Left lobe of liver (tissue), 2 donors: Measurements from ENCODE around the gene WWOX. TPM values are rescaled to one million over a fixed set of nuclear protein-coding genes. Genes with fewer than 3 reads are reported as not detected.
A peak's percentile ranks its signal among the peaks of the same experiment; 100 is the strongest.

ENCODE experiments used
- ATAC-seq: fragments of 200-7000 bp; cut with Tn5 transposase; one replicate; pipeline ENCODE4 v1.9.1; 2020; ENCODE audit warnings: mild to moderate bottlenecking, moderate library complexity
- DNase-seq: peaks from one replicate; pipeline ENCODE4 v3.0.0-alpha.2; 2020; ENCODE audit warnings: low spot score
- total RNA-seq: library from RNA; stranded (reverse); gene quantifications from one replicate; pipeline ENCODE4 v1.2.1, GENCODE V29; 2021
- donor health status: DM: no; HTN: no; CAD: no; lungs with moderate emphysema.
- donor health status: DM: no; HTN: yes; CAD: no.

Gene WWOX
- total RNA-seq, 1 donor from 2014 or later, result 15.1 TPM

DNA sequence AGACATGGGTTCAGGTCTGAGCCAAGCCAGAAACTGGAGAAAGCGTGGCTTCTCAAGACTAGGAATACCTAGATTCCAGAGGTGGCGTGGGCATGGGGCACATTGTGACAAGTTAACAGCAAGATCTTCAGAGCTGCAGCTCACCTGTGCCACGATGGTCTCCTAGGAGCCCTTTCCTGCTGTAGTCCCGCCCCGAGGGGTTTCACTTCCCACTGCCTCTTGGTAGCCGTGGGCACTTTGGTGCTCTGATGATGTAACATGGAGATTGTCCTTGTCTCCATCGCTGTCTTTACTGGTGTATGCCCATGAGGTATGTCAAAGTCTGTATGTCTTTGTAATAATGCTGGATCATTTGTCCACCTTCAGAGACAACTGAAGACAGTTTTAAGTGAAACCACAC lies 89.7 kb downstream of the WWOX start:
- no peak for DNase-seq
- ATAC-seq, result no peak

DNA sequence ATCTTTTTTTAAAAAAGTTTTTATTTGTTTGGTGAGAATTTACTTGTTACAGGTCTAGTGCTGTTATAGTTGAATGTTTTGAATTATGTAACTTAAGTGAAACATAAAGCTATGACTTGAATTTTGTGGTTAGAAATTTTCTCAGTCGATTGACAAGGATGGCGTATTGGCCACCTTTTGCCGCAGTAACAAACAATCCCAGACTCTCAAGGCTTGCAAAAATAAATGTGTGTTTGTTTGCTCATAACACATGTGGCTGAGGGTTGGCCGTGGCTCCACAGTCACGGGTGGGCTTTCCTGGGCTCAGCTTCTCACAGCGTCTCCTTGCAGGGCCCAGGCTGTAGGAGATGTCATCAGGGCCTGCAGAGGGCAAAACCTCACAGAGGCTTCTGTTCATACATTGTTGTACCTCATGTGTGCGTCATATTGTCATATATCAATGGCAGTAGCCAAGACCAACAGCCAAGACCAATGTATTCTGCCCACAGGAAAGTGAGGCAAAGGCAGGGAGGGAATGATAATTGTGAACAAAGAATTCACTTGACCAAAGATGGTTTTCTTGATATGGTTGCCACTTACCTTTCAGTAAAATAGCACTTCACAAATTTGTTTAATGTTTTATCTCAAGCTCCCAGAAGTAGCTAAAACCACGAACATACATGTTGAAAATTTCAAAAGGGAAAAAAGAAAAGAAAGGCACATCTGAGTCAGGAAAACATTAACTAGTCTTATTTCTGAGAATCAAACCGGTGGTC lies 93.5 kb downstream of the WWOX start:
- DNase-seq (no peak), ATAC-seq (no peak)

DNA sequence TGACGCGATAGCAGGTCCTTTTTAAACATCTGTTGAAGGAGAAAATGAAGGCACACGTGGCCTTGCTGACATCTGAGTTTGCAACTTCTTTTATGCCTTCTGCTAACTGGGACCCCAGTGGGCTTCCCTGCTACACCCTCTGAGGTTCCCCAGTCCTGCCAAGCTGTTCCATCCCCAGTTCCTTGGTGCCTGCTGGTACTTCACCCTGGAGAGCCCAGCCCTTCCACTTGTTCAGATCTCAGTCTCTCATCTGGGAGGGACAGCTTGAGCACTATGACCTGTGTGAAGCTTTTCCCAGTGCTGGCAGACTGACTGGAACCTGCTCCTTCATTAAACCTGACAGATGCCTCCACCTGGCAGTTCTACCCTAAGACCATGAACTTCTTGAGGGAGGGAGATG lies 95.5 kb downstream of the WWOX start:
- ATAC-seq, result no peak

DNA sequence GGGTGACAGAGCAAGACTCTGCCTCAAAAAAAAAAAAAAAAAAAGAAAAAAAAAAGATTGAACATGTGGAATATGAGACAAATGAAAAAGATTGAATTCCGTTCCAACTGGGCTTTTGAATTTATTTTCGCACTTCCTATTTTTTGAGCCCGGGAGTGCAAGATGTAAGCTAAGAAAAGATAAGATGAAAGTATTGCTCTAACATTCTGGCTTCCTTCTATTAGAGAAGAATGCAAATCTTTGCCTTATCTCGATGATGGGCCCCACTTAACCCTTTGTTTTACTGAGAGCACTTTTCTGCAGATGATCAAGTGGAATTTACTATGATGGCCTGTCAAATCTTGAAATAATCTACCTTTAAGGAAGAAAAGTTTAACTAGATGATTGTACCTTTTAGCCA lies 96.3 kb downstream of the WWOX start:
- DNase-seq (no peak), ATAC-seq (no peak)

More for the DNA sequence above, 95.5 kb downstream of the WWOX start:
- no peak for DNase-seq

DNA sequence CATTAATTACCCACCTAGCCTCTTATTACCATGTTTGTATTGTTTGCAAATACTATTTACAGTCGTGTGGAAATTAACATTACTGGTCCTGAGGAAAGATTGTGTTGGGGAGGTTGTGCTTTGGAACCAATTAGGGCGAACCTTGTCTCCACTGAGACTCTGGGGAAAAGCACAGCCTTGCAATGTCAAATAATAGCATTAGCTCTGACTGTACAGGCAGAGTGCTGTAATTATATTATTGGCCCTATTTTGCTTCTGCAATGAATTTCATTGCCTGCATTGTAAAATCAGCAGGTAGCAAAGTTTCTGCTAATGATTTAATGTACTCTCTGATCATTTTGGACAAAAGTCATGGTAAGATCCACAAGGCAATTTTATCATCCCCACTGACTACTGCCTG lies 97.0 kb downstream of the WWOX start:
- DNase-seq (no peak), ATAC-seq (no peak)

DNA sequence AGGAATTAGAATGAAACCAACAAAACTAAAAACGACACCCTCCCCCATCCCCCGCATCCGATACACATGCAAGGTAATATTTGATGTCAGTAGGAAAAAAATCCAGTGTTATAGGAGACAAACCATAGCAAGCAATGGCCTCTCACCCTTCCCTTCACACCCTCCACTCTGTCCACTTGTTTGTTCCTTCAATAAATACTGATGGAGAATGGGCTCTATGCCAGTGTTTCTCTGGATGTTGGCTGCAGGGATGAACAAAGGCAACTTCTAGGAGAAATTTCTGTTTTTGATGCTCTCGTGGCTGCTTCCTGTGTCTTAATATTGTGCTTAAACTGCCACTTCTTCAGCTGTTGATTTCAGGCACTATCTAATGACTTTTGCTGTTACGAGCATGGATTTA lies 98.8 kb downstream of the WWOX start:
- ATAC-seq, result no peak
- no peak for DNase-seq

DNA sequence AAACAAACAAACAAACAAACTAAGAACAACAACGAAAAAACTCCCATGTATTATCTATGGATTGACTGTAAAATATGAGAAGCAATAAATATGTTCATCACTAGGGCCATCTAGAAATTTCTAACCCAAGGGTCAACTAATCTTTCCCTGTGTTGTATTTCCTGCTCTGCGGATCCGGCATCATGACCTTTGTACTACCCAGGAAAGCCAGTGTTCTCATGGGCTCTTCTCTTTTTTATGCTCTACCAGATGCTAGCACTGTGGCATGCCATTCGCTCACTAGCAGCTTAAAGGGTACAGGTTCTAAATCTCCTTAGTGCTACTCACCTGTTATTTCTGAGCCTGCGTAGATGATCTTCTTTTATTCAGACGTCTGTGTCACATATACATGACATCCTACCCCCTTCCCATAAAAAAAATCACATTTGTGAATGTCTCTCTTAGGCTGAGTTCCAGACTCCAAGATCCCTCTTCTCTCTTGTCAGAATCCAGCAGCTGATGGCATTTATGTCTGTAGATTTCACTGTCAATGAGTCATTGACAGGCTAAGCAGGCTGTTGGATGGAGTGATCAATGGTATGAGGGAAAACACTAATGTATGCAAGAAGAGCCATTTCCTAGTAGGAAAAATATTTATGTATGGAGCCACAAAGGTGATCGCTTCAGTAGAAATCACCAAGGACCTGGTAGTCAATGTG lies 100.0 kb downstream of the WWOX start:
- peak; percentile 51 for ATAC-seq
- DNase-seq, result no peak

GRCh38 chr16:78200023-78200389 lies 100.6 kb downstream of the WWOX start:
- ATAC-seq (no peak), DNase-seq (no peak)

- ATAC-seq (peak; percentile 31), DNase-seq (no peak)
Observed at GRCh38 chr16:78200623-78201096, 101.2 kb downstream of the WWOX start.

DNA sequence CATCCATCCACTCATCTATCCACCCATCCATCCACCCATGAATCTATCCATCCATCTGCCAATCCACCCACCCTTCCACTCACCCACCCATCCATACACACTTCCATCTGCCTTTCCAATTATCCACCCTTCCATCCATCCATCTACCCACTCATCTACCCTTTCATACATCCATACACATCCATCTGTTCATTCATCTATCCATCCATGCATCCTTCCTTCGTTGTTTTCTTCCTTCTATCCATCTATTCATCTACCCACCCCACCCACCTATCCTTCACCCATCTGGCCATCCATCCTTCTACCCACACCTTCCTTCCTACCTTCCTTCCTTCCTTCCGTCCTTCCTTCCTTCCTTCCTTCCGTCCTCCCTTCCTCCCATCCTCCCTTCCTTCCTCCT lies 106.1 kb downstream of the WWOX start:
- ATAC-seq, result no peak

GRCh38 chr16:78206623-78207223 lies 107.3 kb downstream of the WWOX start:
- DNase-seq (no peak), ATAC-seq (peak; percentile 66)

More for the DNA sequence above, 106.1 kb downstream of the WWOX start:
- no peak for DNase-seq

- ATAC-seq (no peak), DNase-seq (no peak)
Observed at GRCh38 chr16:78209951-78210661, 110.7 kb downstream of the WWOX start.

DNA sequence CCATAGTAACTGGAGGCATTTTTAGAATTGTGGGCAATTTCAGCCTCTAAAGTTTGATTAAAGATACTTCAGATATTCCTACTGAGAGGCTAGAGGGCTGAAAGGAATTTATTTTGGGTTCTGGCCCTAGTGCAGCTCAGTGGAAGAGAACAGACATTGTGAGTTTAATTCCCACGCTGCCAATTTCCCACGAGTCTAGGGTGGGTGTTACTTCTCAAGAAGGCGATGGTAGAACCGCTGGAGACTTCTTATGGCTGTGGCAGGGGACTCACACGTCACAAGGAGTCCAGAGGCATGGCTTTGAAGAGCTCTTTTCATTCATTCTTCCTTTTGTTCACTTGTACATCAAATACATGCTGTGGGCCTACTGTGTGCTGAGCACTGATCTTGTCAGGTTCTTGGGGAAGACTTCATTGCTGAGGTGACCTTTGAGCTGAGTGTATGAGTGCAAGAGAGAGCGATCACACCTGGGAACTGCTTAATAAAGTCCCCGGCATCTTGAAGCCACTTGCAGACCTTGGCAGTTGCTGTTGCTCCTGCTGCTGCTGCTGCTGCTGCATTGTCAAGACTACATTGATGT lies 111.7 kb downstream of the WWOX start:
- no peak for DNase-seq
- ATAC-seq, result no peak

DNA sequence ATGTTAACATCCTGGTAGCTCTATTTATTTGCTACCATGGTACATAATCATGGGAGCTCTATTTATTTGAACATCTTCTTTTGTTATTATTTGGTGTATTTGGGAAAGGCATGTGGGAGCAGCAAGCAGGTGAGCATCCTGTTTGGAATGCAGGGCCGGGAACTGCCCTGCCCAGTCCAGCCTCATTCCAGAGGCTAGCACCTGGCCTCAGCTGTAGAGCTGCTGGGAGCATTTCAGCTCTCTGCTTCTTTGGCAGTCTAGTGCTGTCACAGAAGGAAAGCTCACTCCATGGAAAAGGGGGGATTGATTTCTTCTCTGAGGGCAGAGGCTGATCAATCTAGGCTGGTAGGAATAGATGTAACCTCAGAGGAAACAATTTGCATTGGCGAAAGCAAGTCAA lies 112.5 kb downstream of the WWOX start:
- no peak for DNase-seq

GRCh38 chr16:78212674-78213073 lies 113.2 kb downstream of the WWOX start:
- ATAC-seq (no peak), DNase-seq (no peak)

More for the DNA sequence above, 112.5 kb downstream of the WWOX start:
- ATAC-seq, result no peak

- DNase-seq (no peak), ATAC-seq (no peak)
Observed at GRCh38 chr16:78213751-78214150, 114.3 kb downstream of the WWOX start.

DNA sequence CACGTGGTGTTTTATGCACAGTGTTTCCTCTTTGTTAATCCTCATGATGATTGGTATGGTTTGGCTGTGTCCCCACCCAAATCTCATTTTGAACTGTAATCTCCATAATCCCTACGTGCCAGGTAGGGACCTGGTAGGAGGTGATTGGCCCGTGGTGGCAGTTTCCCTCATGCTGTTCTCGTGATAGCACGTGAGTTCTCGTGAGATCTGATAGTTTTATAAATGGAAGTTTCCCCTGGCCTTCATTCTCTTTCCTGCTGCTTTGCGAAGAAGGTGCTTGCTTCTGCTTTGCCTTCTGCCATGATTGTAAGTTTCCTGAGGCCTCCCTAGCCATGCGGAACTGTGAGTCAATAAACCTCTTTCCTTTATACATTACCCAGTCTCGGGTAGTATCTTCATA lies 115.8 kb downstream of the WWOX start:
- no peak for DNase-seq
- no peak for ATAC-seq

- DNase-seq, result no peak
- ATAC-seq, result no peak
Observed at GRCh38 chr16:78216166-78216745, 116.8 kb downstream of the WWOX start.

DNA sequence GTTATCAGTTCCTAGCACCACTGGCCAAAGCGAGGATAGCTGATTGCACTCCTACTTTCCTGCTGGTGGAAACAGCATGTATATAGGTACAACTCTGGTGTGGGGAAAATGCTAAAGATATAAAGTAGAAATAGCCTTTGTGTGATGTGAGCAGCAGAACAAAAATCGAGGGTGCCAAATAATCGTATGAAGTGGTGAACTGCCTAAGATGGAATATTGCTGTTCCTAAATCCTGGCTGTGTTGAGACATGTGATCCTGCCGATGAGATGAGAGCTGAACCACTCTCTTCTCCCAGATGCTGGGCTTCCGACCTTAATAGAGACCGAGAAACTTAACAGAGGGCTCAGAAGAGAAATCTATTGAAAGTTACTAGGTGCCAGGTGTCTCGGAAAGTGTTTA lies 117.8 kb downstream of the WWOX start:
- ATAC-seq (no peak), DNase-seq (no peak)

- no peak for DNase-seq
- ATAC-seq, result no peak
Observed at GRCh38 chr16:78218279-78218678, 118.8 kb downstream of the WWOX start.
